Central memory CD4-positive, alpha-beta T cell (primary cell): ENCODE results near the gene ABCC2.
"Not testable (repeated sequence)": the region's sequence is repeated elsewhere in the genome, so short reads cannot be mapped to it uniquely, and the experiment has no call there.

ENCODE experiments used
- DNase-seq: peaks from one replicate; pipeline ENCODE4 v3.0.0; 2022
- total RNA-seq, 3 experiments: gene quantifications; one replicate each; lab custom pipeline; 2026; lab: John Stamatoyannopoulos, UW

Gene ABCC2
- 2.5 to 12.7 (median 7.2) reads per million in 3 experiments for total RNA-seq

GRCh38 chr10:99782447-99783286, at the start of gene ABCC2:
TSS of gene ABCC2 (plus strand) at chr10:99782640. CDS start at chr10:99782845, 205 bp downstream.
- DNase-seq, result no peak

DNA sequence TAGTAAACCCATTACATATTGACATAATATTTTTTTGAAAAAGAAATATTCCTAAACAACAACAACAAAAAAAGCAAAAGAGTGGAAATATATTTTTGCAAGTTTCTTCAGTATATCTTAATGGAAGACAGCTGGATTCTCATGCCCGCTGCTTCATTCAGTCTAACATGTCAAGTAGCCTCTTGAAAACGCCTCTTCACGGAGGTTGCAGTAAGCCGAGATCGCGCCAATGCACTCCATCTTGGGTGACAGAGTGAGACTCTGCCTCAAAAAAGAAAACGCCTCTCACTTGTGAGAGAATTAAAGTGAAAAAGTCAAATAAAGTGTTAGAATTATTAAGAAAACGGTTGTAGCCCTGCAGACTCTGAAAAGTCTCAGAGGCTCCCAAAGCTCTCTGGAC, 49.1 kb upstream of the ABCC2 start:
- no peak for DNase-seq

DNA sequence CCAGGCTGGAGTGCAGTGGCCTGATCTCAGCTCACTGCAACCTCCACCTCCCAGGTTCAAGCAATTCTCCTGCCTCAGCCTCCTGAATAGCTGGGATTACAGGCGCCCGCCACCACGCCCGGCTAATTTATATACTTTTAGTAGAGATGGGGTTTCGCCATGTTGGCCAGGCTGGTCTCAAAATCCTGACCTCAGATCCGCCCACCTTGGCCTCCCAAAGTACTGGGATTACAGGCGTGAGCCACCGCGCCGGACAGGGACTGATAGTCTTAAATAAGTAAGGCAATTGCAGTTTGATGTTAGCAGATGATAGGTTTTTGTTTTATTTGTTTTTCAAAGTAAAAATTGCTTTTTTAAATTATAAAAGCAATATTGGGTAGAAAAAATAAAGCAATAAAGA, 48.3 kb upstream of the ABCC2 start:
- not testable (repeated sequence) for DNase-seq

DNA sequence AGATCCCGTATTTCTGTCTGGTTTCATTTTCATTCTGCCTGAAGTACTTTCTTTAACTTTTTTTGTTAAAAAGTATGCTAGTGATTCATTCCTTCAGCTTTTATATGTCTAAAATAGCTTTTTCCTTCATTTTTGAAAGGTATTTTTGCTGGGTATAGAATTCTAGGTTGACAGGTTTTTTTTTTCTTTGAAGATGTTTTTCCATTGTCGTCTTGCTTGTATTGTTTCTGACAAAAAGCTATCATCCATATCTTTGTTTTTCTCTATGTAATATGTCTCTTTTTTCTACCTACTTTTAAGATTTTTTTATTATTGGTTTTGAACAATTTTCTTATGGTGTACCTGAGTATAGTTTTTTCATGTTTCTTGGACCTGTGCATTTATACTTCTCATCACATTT, 42.2 kb upstream of the ABCC2 start:
- no peak for DNase-seq

GRCh38 chr10:99740933-99741559, 41.4 kb upstream of the ABCC2 start:
- DNase-seq, result no peak

- DNase-seq, result no peak
These were observed 40.2 kb upstream of the ABCC2 start for GRCh38 chr10:99742254-99742653.

DNA sequence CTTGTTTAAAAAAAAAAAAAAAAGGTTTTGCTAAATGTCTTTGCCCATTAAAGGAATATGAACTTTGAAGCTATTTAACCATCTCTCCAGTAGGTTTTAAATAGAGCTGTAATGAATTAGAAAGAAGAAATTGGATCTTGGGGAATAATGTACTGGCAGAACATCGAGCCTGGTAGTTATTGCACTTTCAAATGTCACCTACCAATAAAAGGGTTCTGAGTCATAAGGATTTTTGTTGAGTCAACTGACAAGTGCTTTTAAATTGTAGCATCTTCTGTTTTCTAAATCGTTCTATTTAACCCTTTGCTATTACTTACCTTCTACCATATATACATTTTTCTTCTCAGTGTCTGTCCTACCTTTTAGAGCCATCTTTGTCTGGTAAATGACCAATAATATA, 39.7 kb upstream of the ABCC2 start:
- no peak for DNase-seq

- DNase-seq, result no peak
These were observed 38.6 kb upstream of the ABCC2 start for GRCh38 chr10:99743841-99744240.

- DNase-seq, result not testable (repeated sequence)
These were observed 36.3 kb upstream of the ABCC2 start for GRCh38 chr10:99746166-99746565.

- DNase-seq, result no peak
These were observed 33.5 kb upstream of the ABCC2 start for GRCh38 chr10:99748823-99749451.

- DNase-seq, result no peak
These were observed 31.8 kb upstream of the ABCC2 start for GRCh38 chr10:99750641-99751040.

DNA sequence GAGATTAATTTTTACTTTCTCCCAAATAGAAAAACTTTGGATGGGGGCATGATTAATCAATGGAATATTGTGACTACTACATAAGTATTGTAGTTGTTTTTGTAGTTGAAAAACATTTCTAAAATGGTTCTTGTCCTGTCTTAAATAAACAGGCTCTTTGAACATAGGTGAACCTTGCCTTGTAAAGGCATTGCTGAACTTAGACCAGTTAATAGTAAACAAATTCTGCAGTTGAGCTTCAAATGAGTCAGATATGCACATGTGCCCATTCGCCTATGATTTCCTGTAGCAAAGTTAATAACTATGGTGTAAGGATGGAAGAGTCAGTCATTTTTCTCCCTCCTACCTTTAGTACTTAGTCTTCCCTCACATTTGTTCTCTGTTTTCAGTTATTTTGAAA, 27.8 kb upstream of the ABCC2 start:
- DNase-seq, result no peak

- no peak for DNase-seq
These were observed 26.3 kb upstream of the ABCC2 start for GRCh38 chr10:99756159-99756558.

- no peak for DNase-seq
These were observed 24.1 kb upstream of the ABCC2 start for GRCh38 chr10:99758211-99758891.

DNA sequence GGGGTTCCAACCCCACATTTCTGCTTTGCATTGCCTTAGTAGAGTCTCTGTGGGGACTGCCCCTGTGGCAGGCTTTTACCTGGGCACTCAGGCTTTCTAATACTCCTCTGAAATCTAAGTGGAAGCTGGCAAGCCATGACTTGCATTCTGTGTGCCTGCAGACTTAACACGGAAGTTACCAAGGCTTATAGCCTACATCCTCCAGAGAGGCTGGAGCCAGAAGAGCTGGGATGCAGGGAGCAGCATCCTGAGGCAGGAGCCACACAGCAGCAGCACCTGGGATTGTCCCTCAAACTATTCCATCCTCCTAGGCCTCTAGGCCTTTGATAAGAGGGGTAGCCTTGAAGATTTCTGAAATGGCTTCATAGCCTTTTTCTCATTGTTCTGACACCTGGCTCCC, 22.1 kb upstream of the ABCC2 start:
- no peak for DNase-seq

DNA sequence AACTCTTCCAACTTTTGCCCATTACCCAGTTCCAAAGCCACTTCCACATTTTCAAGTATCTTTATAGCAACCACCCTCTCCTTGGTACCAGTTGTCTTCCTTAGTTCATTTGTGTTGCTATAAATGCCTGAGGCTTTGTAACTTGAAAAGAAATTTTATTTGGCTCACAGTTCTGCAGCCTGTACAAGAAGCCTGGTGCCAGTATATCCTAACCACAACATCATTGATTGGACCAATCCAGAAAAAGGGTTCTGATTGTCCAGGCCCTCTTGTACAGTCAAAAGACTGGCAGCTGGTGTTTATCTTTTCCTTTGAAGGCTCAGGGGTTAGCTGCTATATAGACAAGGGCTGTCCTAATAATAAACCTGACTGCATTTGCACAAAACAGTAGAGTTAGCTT, 21.1 kb upstream of the ABCC2 start:
- no peak for DNase-seq

GRCh38 chr10:99765672-99766301, 16.7 kb upstream of the ABCC2 start:
- no peak for DNase-seq

DNA sequence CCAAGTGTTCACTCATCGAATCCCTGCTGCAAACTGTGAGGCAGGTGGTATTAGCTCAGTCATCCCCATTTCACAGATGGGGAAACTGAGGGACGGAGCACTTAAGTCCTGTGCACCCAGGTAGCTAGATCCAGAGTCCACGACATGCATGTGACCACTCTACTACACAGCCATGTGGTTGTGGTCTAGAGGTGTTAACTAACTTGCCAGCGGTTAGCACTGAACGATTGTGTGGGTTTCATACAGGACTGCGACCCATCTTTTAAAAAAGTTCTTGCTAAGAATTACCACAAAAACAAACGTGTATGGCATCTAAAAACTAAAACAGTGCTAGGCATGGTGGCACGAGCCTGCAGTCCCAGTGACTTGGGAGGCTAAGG, 16.1 kb upstream of the ABCC2 start:
- no peak for DNase-seq

- no peak for DNase-seq
These were observed 14.5 kb upstream of the ABCC2 start for GRCh38 chr10:99767901-99768300.

- DNase-seq, result no peak
These were observed 13.9 kb upstream of the ABCC2 start for GRCh38 chr10:99768556-99768955.

GRCh38 chr10:99769706-99770105, 12.7 kb upstream of the ABCC2 start:
- no peak for DNase-seq

DNA sequence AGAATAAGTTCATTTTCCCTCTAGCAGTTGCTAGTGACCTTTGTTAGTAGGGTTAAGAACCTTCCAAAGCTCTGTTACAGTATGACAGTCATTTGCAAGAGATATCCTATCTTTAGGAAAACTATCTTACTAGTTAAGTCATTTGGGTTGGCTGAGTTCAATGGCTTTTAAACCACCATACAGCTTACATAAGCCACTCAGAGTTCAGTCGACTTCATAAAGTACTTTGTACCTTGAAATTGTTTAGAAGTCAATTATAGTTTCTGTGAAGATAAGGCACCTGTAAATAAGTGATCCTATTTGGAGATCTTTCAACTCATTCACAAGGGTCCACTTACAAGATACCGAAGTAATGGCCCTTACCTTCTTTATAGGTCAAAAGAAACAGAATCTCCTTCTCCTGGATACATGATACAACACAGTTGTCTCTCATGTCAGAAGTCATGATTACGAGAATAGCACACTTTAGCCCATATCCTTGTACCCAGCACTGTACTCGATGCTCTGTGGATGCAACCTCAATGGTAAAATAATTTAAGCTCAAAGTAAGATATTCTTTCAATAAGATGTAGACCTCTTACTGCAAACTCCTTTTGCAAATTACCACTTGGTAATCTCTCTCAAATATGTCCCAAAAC, 11.9 kb upstream of the ABCC2 start:
- DNase-seq, result no peak
